ENCODE data around the gene MDK. TPM values are rescaled to one million over a fixed set of nuclear protein-coding genes. Genes with fewer than 3 reads are reported as not detected.
"Not testable (repeated sequence)": the region's sequence is repeated elsewhere in the genome, so short reads cannot be mapped to it uniquely, and the experiment has no call there.

The MDK gene
- total and polyA plus RNA-seq, 2 donors (not counting 3 experiments of a cell fraction or from before 2014, with no cell fraction given), result 331 to 893 TPM

GRCh38 chr11:46378811-46379481, 2.5 kb upstream of the MDK start:
- Histone ChIP-seq H3K27ac (ENCODE audit: insufficient read depth, low read depth, low read length) (no peak overlapping the region), H3K4me1 (ENCODE audit: control insufficient read depth, extremely low read depth, insufficient read depth, low read length) (peaks cover 11% of the 10 kb centered on the region), H3K9me3 (replicated peaks; ENCODE audit: control insufficient read depth, insufficient read depth, low read length) (no peaks in the 10 kb centered on the region), H2AFZ (ENCODE audit: low read depth, low read length) (no peak overlapping the region), H3K4me3 (replicated peaks in 1 of 3; ENCODE audit: insufficient read depth in 1 of 3, low read depth in 1 of 3, low read length in 3 of 3) (no peak overlapping the region), H3K79me2 (ENCODE audit: control insufficient read depth, insufficient read depth, low read length) (no peaks in the 10 kb centered on the region), H3K4me2 (ENCODE audit: insufficient read depth, low read length) (no peak overlapping the region), H3K27me3 (ENCODE audit: control insufficient read depth in 2 of 2, insufficient read depth in 2 of 2, low read length in 2 of 2) (no peaks in the 10 kb centered on the region), H4K20me1 (replicated peaks; ENCODE audit: control insufficient read depth, extremely low read depth, insufficient read depth, low read length) (no peaks in the 10 kb centered on the region), H3K9me1 (replicated peaks; ENCODE audit: control insufficient read depth, extremely low read depth, insufficient read depth, low read length) (no peaks in the 10 kb centered on the region), H3K36me3 (ENCODE audit: control insufficient read depth in 2 of 2, extremely low read depth in 1 of 2, insufficient read depth in 2 of 2, low read length in 2 of 2) (peaks cover 3 to 31% of the 10 kb centered on the region in 2 experiments), H3K9ac (replicated peaks; ENCODE audit: extremely low read depth, insufficient read depth, low read length) (no peak overlapping the region)
- intact Hi-C loops (cut with micrococcal nuclease) (no loop called here), dilution Hi-C loops (cut with MboI; ENCODE audit: extremely low pct_ligation_motif_present, low sequenced_read_pairs) (no loop called here)
- POLR2A ChIA-PET, result no interaction called here
- BruUV-seq (replicated peaks), result no TSS peak
- FAIRE-seq (no peak), DNase-seq (ENCODE audit: low read depth, low spot score) (no peak)
- CTCF ChIA-PET, result interaction anchor here (0.9 to 2.0 kb wide), 3 partner anchors 10 to 27 kb away, joined by 4 to 6 read pairs (median 5); no protein-coding TSS in a partner anchor
- no peak for TF ChIP-seq CTCF (IDR thresholded peaks at IDR 0.05; ENCODE audit: extremely low read depth in 1 of 2, insufficient read depth in 1 of 2, low read depth in 1 of 2, low read length in 2 of 2)

- ChIA-PET POLR2A (interaction anchor here (1.4 kb wide), 1 partner anchor 10 kb away, joined by 5 read pairs; no protein-coding TSS in a partner anchor), CTCF (interaction anchor here (1.3 to 2.2 kb wide), 2 partner anchors 12 to 28 kb away, joined by 3 to 9 read pairs; no protein-coding TSS in a partner anchor)
- FAIRE-seq; H3K9ac ChIP-seq (replicated peaks; ENCODE audit: extremely low read depth, insufficient read depth, low read length); H3K27ac ChIP-seq (ENCODE audit: insufficient read depth, low read depth, low read length); H2AFZ ChIP-seq (ENCODE audit: low read depth, low read length); H3K9me3 ChIP-seq (replicated peaks; ENCODE audit: control insufficient read depth, insufficient read depth, low read length); H3K4me2 ChIP-seq (ENCODE audit: insufficient read depth, low read length); H4K20me1 ChIP-seq (replicated peaks; ENCODE audit: control insufficient read depth, extremely low read depth, insufficient read depth, low read length); H3K9me1 ChIP-seq (replicated peaks; ENCODE audit: control insufficient read depth, extremely low read depth, insufficient read depth, low read length); dilution Hi-C loops (cut with MboI; ENCODE audit: extremely low pct_ligation_motif_present, low sequenced_read_pairs); H3K79me2 ChIP-seq (ENCODE audit: control insufficient read depth, insufficient read depth, low read length); H3K27me3 ChIP-seq (ENCODE audit: control insufficient read depth in 2 of 2, insufficient read depth in 2 of 2, low read length in 2 of 2); DNase-seq (ENCODE audit: low read depth, low spot score); BruUV-seq (replicated peaks); H3K4me3 ChIP-seq (replicated peaks in 1 of 3; ENCODE audit: insufficient read depth in 1 of 3, low read depth in 1 of 3, low read length in 3 of 3): not testable (repeated sequence)
- intact Hi-C loops (cut with micrococcal nuclease), result loop anchor here (2.0 kb wide), 1 partner anchor 237 kb away; the partner anchor contains the start of genes ATG13 and HARBI1
- H3K4me1 ChIP-seq (ENCODE audit: control insufficient read depth, extremely low read depth, insufficient read depth, low read length), result peaks cover 11% of the 10 kb centered on the region
- H3K36me3 ChIP-seq (ENCODE audit: control insufficient read depth in 2 of 2, extremely low read depth in 1 of 2, insufficient read depth in 2 of 2, low read length in 2 of 2), result peaks cover 3 to 26% of the 10 kb centered on the region in 2 experiments
These were observed 1.8 kb upstream of the MDK start for GRCh38 chr11:46379482-46380293.
